IgD-negative memory B cell (primary cell): ENCODE results near the gene MPND. TPM values are rescaled to one million over a fixed set of nuclear protein-coding genes. Genes with fewer than 3 reads are reported as not detected.

ENCODE experiments used
- H3K27ac Mint-ChIP-seq, 3 donors: one replicate each; pipeline ENCODE4 v1.8.0; 2020 to 2022; ENCODE audit warnings: mild to moderate bottlenecking in 3 of 3, mixed read lengths in 3 of 3, moderate library complexity in 1 of 3
- H3K27me3 Mint-ChIP-seq: one replicate; pipeline ENCODE4 v1.8.0; 2021; ENCODE audit warnings: mixed read lengths
- H3K36me3 Mint-ChIP-seq: one replicate; pipeline ENCODE4 v1.8.0; 2020; ENCODE audit warnings: mild to moderate bottlenecking, mixed read lengths
- H3K4me1 Mint-ChIP-seq, 3 donors: one replicate each; pipeline ENCODE4 v1.8.0; 2020 to 2022; ENCODE audit warnings: mixed read lengths in 3 of 3, mild to moderate bottlenecking in 1 of 3
- H3K4me3 Mint-ChIP-seq, 4 donors: one replicate each; pipeline ENCODE4 v1.8.0; 2020 to 2022; ENCODE audit warnings: mild to moderate bottlenecking in 4 of 4, mixed read lengths in 4 of 4, moderate library complexity in 3 of 4
- H3K9me3 Mint-ChIP-seq, 3 donors: one replicate each; pipeline ENCODE4 v1.8.0; 2020 to 2021; ENCODE audit warnings: mixed read lengths in 3 of 3, mild to moderate bottlenecking in 1 of 3
- polyA plus RNA-seq: library from polyadenylated mRNA; unstranded; fragments of 300-500 nt; fragmentation: Illumina TruSeq; gene quantifications from one replicate; pipeline ENCODE4 v1.2.3, GENCODE V29; 2021

Gene MPND
- polyA plus RNA-seq, 1 donor from 2014 or later: 9.7 TPM

DNA sequence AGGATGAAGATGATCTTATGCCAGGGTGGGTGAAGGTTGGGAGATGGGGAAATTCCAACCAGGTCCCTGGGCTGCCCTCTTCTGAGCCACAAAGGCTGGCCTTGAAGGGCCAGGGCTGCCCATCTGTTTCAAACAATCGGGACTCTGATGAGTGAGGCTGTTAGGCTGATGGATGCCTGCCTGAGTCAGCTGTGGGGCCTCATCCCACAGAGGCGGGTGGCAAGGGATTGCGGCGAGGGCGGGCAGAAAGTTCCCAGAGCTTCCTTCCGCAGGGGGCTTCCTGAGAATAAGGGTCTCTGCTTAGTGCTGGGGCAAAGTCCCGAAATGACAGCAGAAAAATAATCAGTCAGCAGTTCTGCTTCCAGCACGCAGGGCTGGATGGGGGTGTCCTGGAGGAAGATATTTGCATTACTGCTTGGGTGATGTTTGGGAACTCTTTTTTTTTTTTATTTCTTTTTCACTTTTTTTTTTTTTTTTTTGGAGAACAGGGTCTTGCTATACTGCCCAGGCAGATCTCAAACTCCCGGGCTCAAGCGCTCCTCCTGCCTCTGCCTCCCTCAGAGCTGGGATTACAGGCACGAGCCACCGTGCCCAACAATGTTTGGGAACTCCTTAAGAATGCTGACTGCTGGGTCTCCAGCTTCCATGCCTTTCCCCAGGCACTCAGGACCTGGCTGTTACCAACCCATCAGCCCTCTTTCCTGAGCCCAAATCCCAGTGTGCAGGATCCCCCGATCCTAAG is 42.9 kb downstream of the MPND start:
- H3K27ac Mint-ChIP-seq: peak overlapping the region in 1 of 3 donors; percentile 23
- H3K27me3 Mint-ChIP-seq: no peaks in the 10 kb centered on the region
- peaks cover 5 to 15% (median 15%) of the 10 kb centered on the region in 3 donors for H3K4me1 Mint-ChIP-seq
- H3K4me3 Mint-ChIP-seq: no peak overlapping the region
- H3K9me3 Mint-ChIP-seq: peaks cover 0 to 1% (median 0%) of the 10 kb centered on the region in 3 donors
- no peaks in the 10 kb centered on the region for H3K36me3 Mint-ChIP-seq

DNA sequence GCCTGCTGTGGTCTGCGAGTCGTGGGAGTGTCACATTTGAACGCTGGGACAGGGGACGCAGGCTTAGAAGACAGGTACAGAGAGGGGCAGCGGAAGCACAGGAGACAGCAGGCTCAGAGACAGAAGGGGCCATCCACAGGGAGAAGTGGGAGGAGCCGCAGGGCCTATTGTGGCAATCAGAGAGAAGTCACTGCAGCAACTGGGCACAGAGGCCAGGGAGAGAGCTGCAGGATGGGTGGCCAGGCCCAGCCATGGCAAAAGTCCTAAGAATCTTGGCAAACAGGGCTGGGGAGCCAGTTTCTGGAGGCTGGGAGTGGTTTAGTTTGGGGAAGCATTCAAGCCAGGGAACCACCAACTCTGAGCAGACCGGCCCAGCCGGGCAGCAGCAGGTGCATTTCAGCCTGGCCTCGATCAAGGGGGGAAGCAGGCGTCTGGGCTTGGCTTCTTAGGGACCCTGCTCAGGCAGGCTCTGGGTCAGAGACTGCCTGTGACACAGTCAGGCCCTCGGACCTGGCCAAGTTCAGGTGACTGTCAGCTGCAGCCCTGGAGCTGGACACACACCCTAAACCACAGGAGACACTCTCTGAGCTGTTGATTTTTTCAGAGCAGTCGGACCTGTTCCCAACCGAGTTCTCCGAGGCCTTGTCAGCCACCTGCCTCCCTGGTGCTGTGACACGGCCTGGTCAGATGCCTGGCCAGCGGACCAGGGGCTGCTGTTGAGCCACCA is 45.1 kb downstream of the MPND start:
- H3K36me3 Mint-ChIP-seq: no peaks in the 10 kb centered on the region

DNA sequence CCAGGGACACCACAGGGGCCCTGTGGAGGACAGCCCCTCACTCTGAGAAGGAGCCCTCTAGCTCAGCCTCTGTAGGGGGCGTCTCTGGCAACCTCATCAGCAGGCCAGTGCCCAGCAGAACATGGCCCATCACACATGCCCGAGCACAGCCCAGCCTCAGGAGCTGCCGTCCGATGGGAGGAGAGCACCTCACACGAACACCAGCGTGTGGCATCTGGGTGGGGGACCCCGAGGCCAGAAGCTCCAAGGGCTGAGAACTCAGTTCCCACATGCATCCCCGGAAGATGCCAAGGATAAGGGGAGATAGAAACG is 45.7 kb downstream of the MPND start:
- no peak overlapping the region for H3K4me3 Mint-ChIP-seq
- peaks cover 2 to 14% (median 14%) of the 10 kb centered on the region in 3 donors for H3K4me1 Mint-ChIP-seq
- H3K36me3 Mint-ChIP-seq: no peaks in the 10 kb centered on the region
- H3K9me3 Mint-ChIP-seq: peaks cover 0 to 1% (median 0%) of the 10 kb centered on the region in 3 donors
- no peaks in the 10 kb centered on the region for H3K27me3 Mint-ChIP-seq
- H3K27ac Mint-ChIP-seq: no peak overlapping the region

More for the DNA sequence above, 45.1 kb downstream of the MPND start:
- Mint-ChIP-seq H3K27me3 (no peaks in the 10 kb centered on the region), H3K4me3 (no peak overlapping the region), H3K9me3 (peaks cover 0 to 1% (median 0%) of the 10 kb centered on the region in 3 donors), H3K4me1 (peaks cover 0 to 12% (median 11%) of the 10 kb centered on the region in 3 donors), H3K27ac (no peak overlapping the region)

DNA sequence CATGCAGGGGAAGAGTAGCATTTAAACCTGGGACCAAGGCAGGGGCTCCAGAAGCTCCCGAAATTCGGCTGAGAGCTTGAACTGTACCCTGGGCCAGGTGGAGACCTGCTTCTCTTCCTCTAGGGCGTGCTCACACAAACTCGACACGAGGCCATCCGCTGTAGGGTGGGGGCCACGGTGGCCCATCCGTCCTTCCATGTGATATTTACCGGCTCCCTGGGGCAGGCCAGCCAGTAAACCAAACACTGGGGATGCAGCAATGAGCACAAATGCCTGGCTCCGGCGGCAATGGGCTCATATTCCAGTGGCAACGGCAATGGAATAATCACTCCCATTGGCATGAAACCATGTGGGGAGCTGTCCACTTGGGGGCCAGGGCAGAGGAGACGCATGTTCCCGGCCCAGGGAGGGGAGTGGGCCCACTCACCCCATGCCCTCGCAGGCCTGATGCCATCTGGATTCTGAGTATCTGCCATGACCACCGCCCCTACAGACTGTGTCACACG is 46.2 kb downstream of the MPND start:
- Mint-ChIP-seq H3K36me3 (no peaks in the 10 kb centered on the region), H3K4me3 (no peak overlapping the region), H3K9me3 (peaks cover 0 to 1% (median 0%) of the 10 kb centered on the region in 3 donors), H3K27me3 (no peaks in the 10 kb centered on the region), H3K27ac (peak overlapping the region in 1 of 3 donors; percentile 18), H3K4me1 (peaks cover 8 to 19% (median 17%) of the 10 kb centered on the region in 3 donors)

DNA sequence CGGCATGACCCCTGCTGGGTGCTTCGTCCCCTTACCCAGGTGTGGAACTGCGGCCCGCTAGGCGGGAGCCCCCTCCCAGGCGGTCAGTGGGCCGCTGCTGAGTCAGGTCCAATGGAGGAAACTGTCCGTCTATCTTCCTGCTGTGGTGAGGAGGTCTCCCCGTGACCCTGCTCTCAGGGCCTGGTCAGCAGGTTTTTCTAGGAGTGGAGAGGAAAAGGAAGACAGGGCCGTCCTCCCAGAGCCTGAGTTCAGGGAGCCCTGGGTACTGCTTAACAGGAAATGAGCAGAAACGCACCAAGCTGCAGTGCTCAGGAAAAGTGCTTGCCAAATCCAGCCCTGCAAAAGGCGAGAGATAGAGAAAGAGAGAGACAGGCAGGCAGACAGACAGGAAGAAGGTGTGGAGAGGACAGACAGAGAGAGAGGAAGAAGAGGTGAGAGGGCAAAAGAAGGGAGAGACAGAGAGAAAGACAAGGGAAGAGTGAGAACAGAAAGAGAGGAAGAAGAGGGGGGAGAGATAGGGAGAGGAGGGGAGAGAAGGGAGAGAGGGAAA is 46.7 kb downstream of the MPND start:
- Mint-ChIP-seq H3K27me3 (no peaks in the 10 kb centered on the region), H3K4me1 (peaks cover 13 to 19% (median 17%) of the 10 kb centered on the region in 3 donors), H3K4me3 (no peak overlapping the region), H3K36me3 (no peaks in the 10 kb centered on the region), H3K27ac (peak overlapping the region in 2 of 3 donors; percentile 18 to 83), H3K9me3 (peaks cover 0 to 1% (median 0%) of the 10 kb centered on the region in 3 donors)

DNA sequence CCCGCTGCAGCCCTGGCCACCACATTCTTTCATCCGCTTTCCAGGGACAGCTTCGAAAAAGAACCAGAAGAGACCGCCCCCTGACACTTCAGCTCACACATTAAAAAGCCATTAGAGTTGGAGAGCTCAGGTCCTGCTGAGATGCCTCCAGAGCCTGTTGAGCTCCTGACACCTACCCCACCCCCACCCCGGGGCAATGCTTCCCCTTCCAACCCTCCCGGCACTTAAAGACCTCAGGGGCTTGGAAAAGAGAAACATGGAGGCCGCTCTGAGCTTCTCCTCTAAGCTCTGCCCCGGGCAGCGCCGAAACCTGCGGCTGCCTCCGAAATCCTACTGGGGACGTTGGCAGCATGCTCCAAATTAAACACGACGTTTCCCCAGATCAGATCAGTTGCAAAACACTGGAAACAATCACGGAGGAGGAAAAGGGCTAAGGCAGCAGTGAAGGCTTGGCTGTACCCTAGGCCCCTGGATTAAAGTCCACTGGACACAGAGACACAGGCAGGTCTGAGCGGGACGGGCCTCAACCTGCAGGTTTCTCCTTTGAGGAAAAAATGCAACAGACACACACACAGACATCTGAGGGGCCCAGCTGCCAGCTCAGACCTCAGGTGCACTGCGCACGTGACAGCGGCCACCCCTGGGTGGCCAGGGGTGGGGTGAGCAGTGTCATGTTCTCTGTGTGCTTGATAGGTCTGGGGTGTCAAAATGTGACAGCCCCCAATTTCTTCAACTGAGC is 47.4 kb downstream of the MPND start:
- Mint-ChIP-seq H3K4me3 (no peak overlapping the region), H3K27ac (peak overlapping the region in 1 of 3 donors; percentile 35), H3K27me3 (no peaks in the 10 kb centered on the region), H3K4me1 (peaks cover 16 to 17% (median 17%) of the 10 kb centered on the region in 3 donors), H3K36me3 (no peaks in the 10 kb centered on the region), H3K9me3 (peaks cover 0 to 1% (median 0%) of the 10 kb centered on the region in 3 donors)

DNA sequence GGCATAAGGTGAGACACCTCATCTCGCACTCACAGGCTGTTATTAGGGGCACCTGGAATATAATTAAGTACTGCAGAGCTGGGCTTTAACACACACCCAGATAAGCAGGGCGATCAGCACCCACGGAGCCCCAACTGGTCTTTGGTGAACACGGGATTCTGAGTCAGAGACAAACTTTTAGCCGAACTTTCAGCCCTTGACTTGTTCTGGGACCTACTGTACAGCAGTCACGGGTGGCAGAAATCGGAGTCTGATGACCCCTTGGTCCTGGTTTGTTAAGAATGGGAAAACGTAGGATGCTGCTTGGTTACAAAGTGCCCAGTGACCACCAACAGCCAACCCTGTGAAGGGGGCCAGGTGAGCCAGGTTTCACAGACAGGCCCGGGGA is 47.9 kb downstream of the MPND start:
- Mint-ChIP-seq H3K36me3 (no peaks in the 10 kb centered on the region), H3K4me1 (peaks cover 16 to 20% (median 17%) of the 10 kb centered on the region in 3 donors), H3K4me3 (no peak overlapping the region)

DNA sequence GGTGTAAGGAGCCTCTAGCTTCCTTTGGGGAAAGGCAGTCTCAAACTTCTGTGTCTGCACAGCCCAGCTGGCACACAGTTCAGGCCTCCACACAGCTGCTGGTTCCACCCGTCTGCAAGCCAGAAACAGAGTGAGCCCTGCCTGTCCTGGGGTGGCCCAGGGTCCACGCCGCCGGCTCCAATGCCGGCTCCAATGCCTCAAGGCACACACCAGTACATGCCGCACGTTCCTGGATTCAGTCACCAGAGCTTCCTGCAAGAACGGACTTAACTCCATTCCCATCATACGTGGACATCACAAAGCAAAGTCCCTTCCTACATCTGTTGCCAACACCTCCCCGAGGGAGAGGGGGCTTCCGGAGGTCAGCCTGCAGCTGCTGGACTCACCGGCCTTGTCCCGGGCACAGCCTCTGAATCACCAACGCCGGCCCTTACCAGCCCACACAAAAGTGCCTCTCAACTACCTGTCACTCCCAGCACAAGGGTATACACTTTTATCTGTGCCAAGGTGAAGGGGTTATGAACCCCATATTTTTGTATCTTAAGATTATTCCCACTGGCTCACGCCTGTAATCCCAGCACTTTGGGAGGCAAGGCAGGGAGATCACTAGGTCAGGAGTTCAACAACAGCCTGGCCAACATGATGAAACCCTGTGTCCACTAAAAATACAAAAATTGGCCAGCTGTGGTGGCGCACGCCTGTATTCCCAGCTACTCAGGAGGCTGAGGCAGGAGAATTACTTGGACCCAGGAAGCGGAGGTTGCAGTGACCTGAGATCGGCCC is 48.5 kb downstream of the MPND start:
- H3K27me3 Mint-ChIP-seq: no peaks in the 10 kb centered on the region
- H3K4me3 Mint-ChIP-seq: no peak overlapping the region
- peak overlapping the region in 2 of 3 donors; percentile 21 to 33 for H3K27ac Mint-ChIP-seq
- no peaks in the 10 kb centered on the region for H3K36me3 Mint-ChIP-seq
- H3K4me1 Mint-ChIP-seq: peaks cover 20 to 21% (median 20%) of the 10 kb centered on the region in 3 donors
- peaks cover 0 to 1% (median 0%) of the 10 kb centered on the region in 3 donors for H3K9me3 Mint-ChIP-seq

More for the DNA sequence above, 47.9 kb downstream of the MPND start:
- H3K27me3 Mint-ChIP-seq: no peaks in the 10 kb centered on the region
- H3K9me3 Mint-ChIP-seq: peaks cover 0 to 1% (median 0%) of the 10 kb centered on the region in 3 donors
- peak overlapping the region in 1 of 3 donors; percentile 35 for H3K27ac Mint-ChIP-seq

DNA sequence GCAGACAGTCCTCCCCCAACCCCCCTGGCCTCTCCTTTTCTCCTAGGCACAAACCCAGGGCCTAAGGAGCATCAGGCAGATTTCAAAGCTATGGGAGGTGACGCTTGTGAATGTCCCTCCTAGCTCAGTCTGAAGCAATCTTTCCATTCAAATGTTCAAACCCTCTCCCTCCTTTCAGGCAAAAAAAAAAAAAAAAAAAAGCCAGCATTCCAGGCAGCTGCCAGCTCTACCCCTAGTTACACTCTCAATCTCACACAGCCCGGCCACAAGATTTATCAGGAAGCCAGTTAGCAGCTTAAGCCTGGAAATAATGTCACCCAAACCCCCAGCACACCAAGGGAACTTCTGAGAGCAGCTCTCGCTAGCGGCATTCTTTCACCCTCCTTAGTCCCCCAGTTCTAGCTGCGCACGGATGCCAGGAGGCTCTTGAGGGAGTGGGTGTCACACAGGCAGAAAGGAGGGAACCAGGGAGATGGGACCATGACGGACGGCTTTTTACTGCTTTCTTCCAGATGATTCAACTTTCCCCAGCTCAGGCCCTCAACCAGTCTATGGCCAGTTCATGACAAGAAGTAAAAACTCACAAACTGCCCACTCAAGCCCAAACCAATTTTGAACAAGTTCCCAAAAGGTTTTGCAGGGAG is 50.7 kb downstream of the MPND start:
- H3K4me3 Mint-ChIP-seq: no peak overlapping the region
- H3K27me3 Mint-ChIP-seq: no peaks in the 10 kb centered on the region
- H3K4me1 Mint-ChIP-seq: peaks cover 19 to 30% (median 22%) of the 10 kb centered on the region in 3 donors

DNA sequence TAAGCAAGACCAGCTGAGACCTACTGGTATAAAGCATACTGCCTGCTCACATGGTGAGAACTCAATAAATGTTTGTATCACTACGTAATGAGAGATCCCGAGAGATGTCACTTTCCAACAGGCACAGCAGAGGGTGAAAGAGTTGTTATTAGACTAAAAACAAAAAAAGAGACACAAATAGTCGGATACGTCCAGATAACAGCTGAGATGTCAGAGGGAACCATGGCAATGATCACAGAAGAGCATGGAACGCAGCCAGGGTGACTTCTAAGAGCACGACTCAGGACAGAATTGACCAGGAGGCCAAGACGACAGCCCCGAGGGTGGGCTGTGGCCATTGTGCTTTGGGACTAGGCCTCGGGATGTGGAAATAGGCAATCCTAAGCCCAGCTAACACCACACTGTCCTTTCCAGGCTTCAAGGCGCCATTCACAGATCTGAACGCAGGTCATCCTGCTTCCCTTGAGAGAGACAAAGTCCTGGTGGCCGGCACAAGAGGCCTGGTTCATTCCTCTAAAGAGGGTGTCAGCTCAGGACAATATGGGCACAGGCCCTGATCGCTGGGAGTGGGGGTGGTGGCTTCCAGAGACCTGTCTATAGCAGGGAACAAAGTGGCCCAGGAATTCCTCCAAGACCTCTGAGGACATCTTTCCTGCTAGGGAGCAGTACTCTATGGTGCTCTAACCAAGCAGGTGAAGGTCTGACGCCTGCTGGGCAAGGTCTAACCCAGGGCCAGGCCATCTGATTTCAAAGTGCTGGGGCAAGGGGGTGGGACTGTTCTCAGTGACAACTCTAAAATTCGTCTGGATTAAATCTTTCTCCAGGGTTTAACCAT is 53.8 kb downstream of the MPND start:
- peak overlapping the region in 1 of 3 donors; percentile 20 for H3K27ac Mint-ChIP-seq
- H3K4me3 Mint-ChIP-seq: peak overlapping the region in 3 of 4 donors; percentile 32 to 76 (median 38)
- no peaks in the 10 kb centered on the region for H3K9me3 Mint-ChIP-seq
- H3K36me3 Mint-ChIP-seq: no peaks in the 10 kb centered on the region
- H3K27me3 Mint-ChIP-seq: no peaks in the 10 kb centered on the region
- H3K4me1 Mint-ChIP-seq: peaks cover 34 to 38% (median 37%) of the 10 kb centered on the region in 3 donors

More for the DNA sequence above, 50.7 kb downstream of the MPND start:
- Mint-ChIP-seq H3K27ac (peak overlapping the region in 1 of 3 donors; percentile 23), H3K36me3 (no peaks in the 10 kb centered on the region), H3K9me3 (peaks cover 0 to under 1% (median 0%) of the 10 kb centered on the region in 3 donors)

DNA sequence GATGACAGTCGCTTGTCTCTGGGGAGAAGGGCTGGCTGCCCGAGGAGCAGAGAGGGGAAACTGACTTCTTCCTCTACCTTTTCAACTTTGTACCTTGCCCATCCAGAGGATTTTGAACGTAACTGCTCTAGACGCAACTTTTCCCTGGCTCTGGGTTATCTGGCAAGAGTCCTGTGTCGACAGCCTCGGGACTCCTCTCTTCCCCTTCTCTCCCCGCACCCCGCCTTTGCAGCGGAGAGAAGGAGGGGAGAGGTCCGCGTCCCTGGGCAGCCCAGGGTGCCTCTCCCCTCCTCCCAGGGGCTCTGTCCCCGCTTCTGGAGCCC is 56.4 kb downstream of the MPND start:
- peaks cover 31 to 43% (median 40%) of the 10 kb centered on the region in 3 donors for H3K4me1 Mint-ChIP-seq
- peak overlapping the region; percentile 83 to 93 (median 89) for H3K4me3 Mint-ChIP-seq
- no peaks in the 10 kb centered on the region for H3K36me3 Mint-ChIP-seq
- no peaks in the 10 kb centered on the region for H3K27me3 Mint-ChIP-seq
- no peaks in the 10 kb centered on the region for H3K9me3 Mint-ChIP-seq
- peak overlapping the region in 2 of 3 donors; percentile 86 to 97 for H3K27ac Mint-ChIP-seq

DNA sequence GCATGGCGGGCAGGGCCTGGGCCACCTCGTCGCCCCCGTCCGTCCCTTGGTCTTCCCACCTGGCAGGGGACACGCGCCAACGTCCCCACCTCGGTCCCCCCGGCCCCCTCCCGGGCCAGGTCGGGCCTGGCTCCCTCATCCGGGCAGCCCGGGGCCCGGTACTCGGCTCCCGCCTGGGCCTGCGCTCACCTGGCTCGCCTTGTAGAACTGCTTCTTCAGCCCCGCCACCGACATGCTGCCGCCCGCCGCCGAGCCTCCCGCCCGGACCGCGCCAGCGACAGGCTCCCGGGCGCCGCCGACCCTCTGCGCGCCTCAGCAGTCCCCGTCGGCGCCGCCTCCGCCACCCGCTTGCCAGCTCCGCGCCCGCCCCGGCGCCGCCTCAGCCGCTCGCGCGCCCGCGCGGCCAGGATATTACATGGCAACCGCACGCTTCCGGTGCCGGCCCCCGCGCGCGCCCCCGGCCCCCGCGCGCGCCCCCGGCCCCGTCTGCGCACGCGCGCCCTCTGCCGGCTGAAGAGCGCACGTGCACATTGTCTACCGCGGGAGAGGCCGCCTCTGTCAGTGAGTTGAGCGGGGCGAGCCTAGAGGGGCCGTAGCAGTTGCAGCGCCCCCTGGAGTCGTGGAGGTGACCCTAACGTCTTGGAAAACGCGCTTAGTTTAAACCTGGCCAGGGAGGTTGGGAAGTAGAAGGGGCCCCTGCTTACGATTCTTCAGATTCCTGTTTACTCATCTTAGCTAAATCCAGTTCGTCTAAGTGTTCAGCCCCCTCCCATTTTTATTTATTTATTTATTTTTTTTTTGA is 57.0 kb downstream of the MPND start, which contains the start of gene SH3GL1:
TSS of gene SH3GL1 (minus strand) at position 413 of the 802 bp plus-strand sequence. CDS start at position 234, 179 bp downstream.
- H3K9me3 Mint-ChIP-seq: no peaks in the 10 kb centered on the region
- H3K27ac Mint-ChIP-seq: peak within 1 kb of the TSS; percentile 93 to 98 (median 97)
- H3K4me1 Mint-ChIP-seq: peaks cover 31 to 40% (median 37%) of the 10 kb centered on the region in 3 donors
- H3K36me3 Mint-ChIP-seq: no peaks in the 10 kb centered on the region
- no peaks in the 10 kb centered on the region for H3K27me3 Mint-ChIP-seq
- peak within 1 kb of the TSS; percentile 83 to 93 (median 89) for H3K4me3 Mint-ChIP-seq
